ENCODE measurements around the gene PPP1R12C.

PPP1R12C gene

DNA sequence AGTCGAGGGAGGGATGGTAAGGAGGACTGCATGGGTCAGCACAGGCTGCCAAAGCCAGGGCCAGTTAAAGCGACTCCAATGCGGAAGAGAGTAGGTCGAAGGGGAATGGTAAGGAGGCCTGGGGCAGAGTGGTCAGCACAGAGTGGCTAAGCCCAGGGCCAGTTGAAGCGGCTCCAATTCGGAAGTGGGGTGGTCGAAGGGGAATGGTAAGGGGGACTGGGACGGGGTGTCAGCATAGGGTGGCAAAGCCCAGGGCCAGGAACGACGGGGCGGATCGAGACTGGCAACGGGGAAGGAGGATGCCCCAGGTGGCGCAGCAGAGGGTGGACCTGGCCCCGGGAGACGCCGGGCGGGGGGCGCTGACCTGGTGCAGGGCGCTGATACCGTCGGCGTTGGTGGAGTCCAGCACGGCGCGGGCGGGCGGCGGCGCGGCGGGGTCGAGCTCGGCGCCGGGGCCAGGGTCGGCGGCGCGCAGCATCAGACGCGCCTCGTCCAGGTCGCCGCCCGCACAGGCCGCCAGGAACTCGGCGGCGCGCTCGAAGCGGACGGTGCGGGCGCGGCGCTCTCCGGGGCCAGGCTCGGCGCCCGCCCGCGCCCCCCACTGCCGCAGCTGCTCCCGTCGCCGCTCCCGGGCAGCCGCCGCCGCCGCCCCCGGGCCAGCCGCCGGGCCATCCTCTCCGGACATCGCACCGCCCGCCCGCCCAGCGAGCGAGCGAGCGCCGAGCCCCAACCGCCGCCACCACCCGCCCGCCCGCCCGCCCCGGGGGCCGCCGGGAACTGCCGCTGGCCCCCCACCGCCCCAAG lies at the start of gene PPP1R12C:
Gene PPP1R12C (minus strand): TSS at position 779 of the 804 bp plus-strand sequence. CDS start 94 bp downstream, at position 685.
- in situ Hi-C loops (cut with MboI; ENCODE audit: low sequenced_read_pairs), result no loop called here

DNA sequence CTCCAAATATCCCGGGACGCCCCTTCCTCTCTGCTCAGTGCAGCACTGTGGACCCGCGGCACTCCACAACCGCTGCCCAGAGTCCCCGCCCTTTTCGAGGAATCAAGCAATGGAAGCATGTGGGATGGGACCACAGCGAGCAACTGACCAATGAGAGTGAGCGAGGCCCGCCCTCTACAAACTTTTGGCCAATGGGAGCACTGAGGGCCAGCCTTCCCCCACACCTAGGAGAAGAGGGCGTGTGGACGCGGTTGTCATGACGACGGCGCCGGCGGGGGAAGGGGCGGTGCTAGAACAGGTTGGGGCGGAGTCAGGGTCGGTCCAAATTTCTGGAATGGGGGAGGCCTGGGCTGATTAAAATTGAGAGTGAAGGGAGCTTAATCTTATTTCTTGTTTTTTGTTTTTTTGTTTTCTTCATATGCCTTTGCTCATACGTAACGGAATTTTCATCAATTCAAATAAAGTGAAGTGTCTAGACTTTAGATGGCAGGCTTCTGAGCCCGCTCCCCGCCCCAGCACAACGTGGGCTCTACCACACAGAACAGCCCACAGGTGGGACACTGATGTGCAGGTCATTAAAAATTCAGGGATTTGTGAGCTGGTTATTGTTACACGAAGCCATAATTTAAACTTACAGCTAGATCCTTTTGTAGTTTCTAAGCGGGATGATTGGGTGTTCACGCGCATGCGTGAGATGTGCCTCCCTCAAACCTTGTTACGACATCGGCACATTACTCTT lies 49.3 kb upstream of the PPP1R12C start, which contains the start of gene DNAAF3:
Gene DNAAF3 (minus strand): TSS at position 84 of the 739 bp plus-strand sequence. CDS start 200 bp downstream, outside the sequence.
- in situ Hi-C loops (cut with MboI; ENCODE audit: low sequenced_read_pairs), result no loop called here

- in situ Hi-C loops (cut with MboI; ENCODE audit: low sequenced_read_pairs), result no loop called here
Measured at GRCh38 chr19:55165952-55166529, 48.6 kb upstream of the PPP1R12C start.

DNA sequence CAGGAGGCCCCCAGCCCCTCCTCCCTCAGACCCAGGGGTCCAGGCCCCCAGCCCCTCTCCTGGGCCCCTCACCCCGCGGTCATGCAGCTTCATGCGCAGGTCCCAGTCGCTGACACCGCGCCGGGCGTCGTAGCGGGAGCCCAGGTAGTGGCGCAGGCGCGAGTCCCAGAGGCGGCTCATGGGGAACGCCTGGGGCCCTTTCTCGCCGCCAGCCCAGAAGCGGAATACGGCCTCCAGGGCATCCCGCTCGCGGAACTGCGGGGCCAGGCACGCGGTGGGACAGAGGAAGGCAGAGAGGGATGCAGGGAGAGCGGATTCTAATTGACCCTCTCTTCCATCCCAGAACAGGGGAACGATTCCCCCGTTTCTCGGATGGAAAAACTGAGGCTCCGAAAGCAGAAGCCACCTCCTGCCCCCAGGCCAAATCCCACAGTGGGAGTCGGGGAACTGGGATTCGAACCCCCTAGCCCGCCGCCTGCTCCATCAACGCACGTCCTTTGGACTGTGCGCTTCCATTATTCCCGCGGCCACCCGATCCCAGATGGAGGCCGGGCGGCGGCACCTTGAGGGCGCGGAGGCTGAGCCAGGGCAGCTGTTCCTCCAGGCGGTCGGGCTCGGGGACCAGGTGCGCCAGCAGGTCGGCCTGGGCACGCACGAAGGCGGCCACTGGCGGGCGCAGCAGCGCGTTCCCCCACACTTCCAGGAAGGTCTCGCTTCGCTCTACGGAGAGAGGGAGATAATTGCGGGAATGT lies 44.3 kb upstream of the PPP1R12C start:
- in situ Hi-C loops (cut with MboI; ENCODE audit: low sequenced_read_pairs), result no loop called here

GRCh38 chr19:55160986-55161365 lies 43.5 kb upstream of the PPP1R12C start:
- in situ Hi-C loops (cut with MboI; ENCODE audit: low sequenced_read_pairs), result no loop called here

DNA sequence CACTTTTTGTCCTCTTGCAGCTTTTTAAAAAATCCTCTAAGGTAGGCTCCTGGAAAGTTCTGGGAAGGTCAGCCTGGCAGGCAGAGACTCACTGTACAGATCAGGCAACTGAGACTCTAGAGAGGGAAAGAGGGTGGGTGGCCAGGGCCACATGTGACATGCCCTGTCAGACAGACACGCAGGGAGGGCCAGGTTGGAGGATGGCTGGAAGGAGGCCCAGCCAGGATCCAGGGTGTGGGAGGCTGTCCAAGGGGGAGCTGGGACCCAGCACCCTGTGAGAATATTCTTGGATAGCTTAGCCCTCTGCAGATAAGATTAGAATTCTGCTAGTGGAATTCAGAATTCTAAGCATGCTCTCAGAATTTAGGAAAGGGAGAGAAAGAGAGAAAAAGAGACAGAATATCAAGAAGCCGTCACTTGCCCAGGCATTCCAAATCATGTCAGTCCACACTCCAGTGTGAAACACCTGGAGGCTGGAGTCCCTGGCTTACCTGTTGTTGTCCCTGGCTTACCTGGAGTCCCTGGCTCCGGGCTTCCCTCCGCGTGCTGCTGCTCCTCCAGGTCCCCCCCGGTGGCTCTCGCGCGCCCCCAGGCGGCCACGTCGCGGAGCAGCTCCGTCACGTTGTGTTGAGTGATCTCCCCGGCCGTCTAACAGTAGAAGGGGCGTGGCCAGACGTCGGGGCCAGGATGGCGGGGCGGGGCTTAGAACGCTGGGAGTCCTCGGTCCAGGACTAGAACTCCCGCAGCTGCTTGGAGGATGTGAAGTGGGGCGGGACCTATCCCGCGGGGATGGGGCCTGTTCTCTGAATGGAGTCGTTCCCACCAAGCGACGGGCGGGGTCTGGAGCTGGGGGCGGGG lies 42.9 kb upstream of the PPP1R12C start:
- in situ Hi-C loops (cut with MboI; ENCODE audit: low sequenced_read_pairs), result no loop called here

GRCh38 chr19:55158848-55159749 lies 41.7 kb upstream of the PPP1R12C start:
- in situ Hi-C loops (cut with MboI; ENCODE audit: low sequenced_read_pairs), result loop anchor here (10.0 kb wide), 1 partner anchor 466 kb away; the partner anchor contains the start of gene ZNF784

DNA sequence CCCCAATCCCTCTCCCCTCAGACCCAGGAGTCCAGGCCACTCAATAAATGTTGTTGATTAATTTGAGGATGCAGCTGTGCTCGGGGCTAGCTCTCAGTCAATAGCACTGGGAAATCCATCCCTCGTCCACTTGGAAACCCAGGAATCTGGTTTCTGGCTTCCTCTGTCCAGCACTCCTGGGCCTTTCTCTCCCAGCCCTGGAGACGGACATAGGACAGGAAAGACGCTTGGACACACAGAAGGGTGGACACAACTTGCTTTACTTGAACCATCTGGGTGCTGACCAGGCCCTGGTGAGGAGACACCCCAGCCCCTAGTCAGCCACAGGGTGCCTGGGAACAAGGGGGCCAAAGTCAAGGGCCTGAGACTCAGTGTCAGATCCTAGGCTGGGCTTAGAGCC lies 41.0 kb upstream of the PPP1R12C start:
- in situ Hi-C loops (cut with MboI; ENCODE audit: low sequenced_read_pairs), result loop anchor here (10.0 kb wide), 1 partner anchor 466 kb away; the partner anchor contains the start of gene ZNF784

GRCh38 chr19:55157064-55157908 lies 39.8 kb upstream of the PPP1R12C start, which contains the start of gene TNNI3:
Gene TNNI3 (minus strand): TSS chr19:55157732. CDS start chr19:55157589, 143 bp downstream.
- in situ Hi-C loops (cut with MboI; ENCODE audit: low sequenced_read_pairs), result loop anchor here (10.0 kb wide), 1 partner anchor 468 kb away; the partner anchor contains the start of gene ZNF784

DNA sequence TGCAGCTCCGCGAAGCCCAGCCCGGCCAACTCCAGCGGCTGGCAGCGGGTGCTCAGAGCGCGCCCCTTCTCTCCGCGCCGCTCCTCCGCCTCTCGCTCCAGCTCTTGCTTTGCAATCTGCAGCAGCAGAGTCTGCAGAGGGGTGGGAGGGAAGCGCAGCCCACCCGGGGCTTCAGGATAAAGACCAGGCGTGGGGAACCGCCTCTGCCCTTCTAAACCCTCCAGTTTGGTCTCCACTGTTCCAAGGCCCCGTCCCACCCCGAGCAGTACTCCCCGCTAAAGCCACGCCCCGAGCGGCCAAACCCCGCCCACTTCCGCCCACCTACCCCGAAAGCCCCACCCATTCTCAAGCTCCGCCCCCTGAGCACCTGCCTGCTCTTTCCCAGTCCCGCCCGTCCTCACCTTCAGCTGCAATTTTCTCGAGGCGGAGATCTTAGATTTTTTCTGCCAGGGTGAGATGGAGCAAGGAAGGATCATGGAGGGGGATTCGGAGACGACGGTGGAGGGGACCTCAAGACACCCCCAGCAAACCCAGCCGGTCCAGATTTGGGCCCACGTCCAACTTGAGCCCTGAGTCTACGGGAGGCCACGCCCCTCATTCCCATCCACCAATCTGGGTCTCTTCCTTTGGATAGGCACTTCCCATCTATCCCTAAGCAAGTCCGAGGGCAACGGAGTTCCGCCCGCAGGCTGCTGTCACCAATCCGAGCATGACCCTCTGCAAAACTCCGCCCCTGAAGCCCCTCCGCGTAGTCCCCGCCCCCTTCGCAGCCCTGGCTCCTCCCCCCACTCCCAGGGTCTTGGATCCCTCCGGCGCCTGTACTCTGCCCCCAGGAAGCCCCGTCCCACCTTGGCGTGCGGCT lies 39.0 kb upstream of the PPP1R12C start:
- in situ Hi-C loops (cut with MboI; ENCODE audit: low sequenced_read_pairs), result loop anchor here (10.0 kb wide), 1 partner anchor 468 kb away; the partner anchor contains the start of gene ZNF784

- in situ Hi-C loops (cut with MboI; ENCODE audit: low sequenced_read_pairs), result loop anchor here (10.0 kb wide), 1 partner anchor 469 kb away; the partner anchor contains the start of gene ZNF784
Measured at GRCh38 chr19:55155784-55156183, 38.3 kb upstream of the PPP1R12C start.

GRCh38 chr19:55153652-55154264 lies 36.3 kb upstream of the PPP1R12C start:
- in situ Hi-C loops (cut with MboI; ENCODE audit: low sequenced_read_pairs), result loop anchor here (10.0 kb wide), 1 partner anchor 471 kb away; the partner anchor contains the start of gene ZNF784

DNA sequence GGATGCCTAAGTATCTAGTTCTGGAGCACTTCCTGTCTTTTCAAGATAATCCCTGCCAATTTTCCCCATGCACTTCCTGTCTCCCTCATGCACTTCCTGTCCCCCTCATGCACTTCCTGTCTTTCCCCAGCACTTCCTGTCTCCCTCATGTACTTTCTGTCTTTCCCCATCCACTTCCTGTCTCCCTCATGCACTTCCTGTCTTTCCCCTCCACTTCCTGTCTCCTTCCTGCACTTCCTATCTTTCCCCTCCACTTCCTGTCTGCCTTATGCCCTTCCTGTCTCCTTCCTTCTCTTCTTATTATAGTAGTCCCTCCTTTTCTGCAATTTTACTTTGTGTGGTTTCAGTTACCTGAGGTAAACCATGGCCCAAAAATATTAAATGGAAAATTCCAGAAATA lies 34.6 kb upstream of the PPP1R12C start:
- in situ Hi-C loops (cut with MboI; ENCODE audit: low sequenced_read_pairs), result loop anchor here (10.0 kb wide), 1 partner anchor 473 kb away; the partner anchor contains the start of gene ZNF784

DNA sequence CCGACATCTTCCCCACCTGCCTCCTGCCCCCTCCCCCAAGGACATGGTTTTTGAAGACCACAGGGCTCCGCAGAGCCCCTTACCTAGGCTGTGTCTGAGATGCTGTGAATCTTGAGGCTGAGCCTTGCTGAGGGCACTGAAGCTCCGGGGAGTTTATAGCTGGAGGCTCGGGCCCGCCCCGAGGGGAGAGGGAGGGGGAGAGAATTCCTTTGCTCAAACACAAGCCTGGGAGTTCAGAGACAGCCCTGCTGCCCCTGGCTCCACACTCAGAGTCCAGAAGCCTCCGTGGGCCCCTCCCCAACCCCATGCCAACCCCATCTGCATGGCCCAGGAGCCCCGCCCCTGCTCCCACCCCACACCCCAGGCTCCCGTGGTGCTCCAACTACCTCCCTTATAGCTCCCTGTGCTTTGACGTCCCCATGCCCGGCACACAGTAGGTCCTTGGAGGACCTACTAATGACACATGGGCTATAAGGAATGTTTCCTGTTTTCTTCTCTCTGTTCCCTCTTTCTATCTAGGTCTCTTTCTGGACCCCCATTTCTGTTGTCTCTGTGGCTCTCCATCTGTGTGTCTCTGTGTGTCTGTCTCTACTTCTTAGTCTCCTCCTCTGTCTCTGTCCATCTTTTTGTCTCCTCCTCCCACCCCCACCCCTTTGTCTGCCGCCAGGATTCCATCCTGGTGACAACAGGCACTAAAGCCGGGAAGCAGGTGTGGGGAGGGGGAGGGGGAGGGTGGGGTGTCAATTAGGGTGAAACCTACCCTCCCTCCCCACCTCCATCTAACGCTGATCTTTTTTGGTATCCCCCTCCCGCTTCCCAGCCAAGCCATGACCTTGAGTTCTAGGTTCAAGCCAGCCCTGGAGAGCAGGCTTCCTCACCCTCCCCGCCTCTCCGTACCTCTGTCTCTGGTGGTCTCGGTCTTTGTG lies 31.9 kb upstream of the PPP1R12C start, which contains the start of gene TNNT1:
Gene TNNT1 (minus strand): TSS at position 129 of the 926 bp plus-strand sequence. CDS start 2,049 bp downstream, outside the sequence.
- in situ Hi-C loops (cut with MboI; ENCODE audit: low sequenced_read_pairs), result loop anchor here (10.0 kb wide), 1 partner anchor 475 kb away; the partner anchor contains the start of gene ZNF784
